LNCAP (cell line): Measurements from ENCODE around the gene SPHK2.

Experiments
- CTCF ChIP-seq: fragments of 450-650 bp; IDR thresholded peaks from 2 replicates; pipeline ENCODE4 v1.5.1; 2017; ENCODE audit warnings: mild to moderate bottlenecking

The SPHK2 gene

GRCh38 chr19:48596679-48597465 is 22.4 kb upstream of the SPHK2 start:
- no peak for TF ChIP-seq CTCF

GRCh38 chr19:48598996-48599700 is 20.2 kb upstream of the SPHK2 start:
- TF ChIP-seq CTCF, result no peak

GRCh38 chr19:48600679-48601417 is 18.5 kb upstream of the SPHK2 start:
- TF ChIP-seq CTCF, result no peak

GRCh38 chr19:48603001-48603400 is 16.3 kb upstream of the SPHK2 start:
- no peak for TF ChIP-seq CTCF

GRCh38 chr19:48603449-48603848 is 15.9 kb upstream of the SPHK2 start:
- TF ChIP-seq CTCF, result no peak

DNA sequence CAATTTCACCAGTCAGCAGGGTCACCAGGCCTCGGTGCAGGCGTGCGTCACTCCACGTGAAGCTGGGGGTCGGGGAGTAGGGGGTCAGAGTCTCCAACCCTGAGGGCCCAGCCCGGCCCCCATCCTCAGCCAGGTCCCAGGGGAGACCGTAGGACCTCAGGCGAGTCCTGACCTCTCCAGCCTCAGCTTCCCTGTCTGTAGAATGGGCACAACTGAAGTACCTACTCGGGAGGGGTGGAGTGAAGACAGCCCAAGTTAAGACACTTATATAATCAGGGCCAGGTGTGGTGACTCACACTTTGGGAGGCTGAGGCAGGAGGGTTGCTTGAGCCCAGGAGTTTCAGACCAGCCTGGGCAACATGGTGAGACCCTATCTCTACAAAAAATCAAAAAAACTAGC is 15.5 kb upstream of the SPHK2 start:
- no peak for TF ChIP-seq CTCF

GRCh38 chr19:48606463-48607358 is 12.6 kb upstream of the SPHK2 start, which contains the start of gene SPACA4:
Gene SPACA4 (plus strand): TSS chr19:48606742. CDS start chr19:48606979, 237 bp downstream.
- TF ChIP-seq CTCF, result no peak
